ENCODE measurements around the gene ENTPD8.

Gene ENTPD8

GRCh38 chr9:137431416-137431931 lies 9.7 kb downstream of the ENTPD8 start:
- no peak for DNase-seq (ENCODE audit: low spot score)

GRCh38 chr9:137430723-137431415 lies 10.3 kb downstream of the ENTPD8 start:
- no peak for DNase-seq (ENCODE audit: low spot score)

DNA sequence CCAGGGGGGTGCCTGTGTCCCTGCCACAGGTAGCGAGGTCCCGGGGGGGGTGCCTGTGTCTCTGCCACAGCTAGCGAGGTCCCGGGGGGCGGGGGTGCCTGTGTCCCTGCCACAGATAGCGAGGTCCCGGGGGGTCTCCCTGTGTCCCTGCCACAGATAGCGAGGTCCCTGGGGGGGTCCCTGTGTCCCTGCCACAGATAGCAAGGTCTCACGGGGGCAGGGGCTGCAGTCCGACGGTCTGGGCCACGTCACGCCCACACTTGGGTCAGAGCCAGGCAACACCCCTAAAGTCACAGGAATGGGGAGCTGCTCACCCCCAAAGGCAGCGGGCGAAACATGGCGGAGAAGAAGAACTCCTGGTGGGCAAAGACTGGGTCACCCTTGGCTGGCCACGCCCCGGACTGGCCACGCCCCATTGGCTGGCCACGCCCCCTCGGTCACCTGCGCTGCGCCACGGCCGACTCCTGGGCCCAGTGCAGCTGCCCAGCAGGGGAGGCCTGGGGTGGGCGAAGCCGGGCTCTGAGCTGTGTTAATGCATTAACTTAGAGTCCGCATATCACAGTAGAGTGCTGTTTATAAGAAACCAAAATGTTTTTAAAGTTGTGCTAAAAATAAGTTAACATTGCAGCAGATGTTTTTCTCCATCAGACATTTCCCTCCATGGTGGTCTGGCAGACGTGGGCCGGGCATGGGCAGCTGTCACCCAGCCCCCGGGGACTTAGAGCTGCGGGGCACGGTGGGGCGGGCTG lies 11.0 kb downstream of the ENTPD8 start:
- DNase-seq (ENCODE audit: low spot score) = no peak

GRCh38 chr9:137429546-137429890 lies 11.6 kb downstream of the ENTPD8 start:
- no peak for DNase-seq (ENCODE audit: low spot score)

DNA sequence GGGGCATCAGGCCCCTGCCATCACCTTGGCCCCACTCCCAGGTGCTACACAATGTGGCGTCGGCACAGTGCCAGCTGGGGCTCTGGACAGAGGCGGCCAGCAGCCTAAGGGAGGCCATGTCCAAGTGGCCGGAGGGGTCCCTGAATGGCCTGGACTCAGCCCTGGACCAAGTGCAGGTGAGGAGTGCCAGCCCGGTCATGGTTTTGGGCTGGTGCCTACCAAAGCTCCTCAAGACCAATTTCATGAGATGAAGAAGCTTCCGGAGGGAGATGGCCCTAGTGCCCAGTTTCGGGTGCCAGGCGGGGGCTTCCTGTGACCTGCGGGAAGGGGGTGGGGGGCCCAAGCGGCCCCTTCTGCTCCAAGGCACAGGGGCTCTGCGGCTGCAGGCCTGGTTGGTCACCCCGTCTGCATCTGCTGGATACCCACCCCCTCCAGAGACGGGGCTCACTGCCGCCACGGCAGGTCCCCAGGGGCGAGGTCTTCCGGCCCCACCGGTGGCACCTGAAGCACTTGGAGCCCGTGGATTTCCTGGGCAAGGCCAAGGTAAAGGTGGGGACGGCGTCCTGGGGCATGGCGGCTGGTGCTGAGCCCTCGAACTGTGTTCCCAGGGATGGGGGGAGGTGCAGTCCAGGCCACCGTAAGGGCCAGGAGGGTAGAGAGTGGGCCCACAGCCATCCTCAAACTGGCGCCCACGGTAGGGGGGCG lies 12.2 kb downstream of the ENTPD8 start:
- DNase-seq (ENCODE audit: low spot score) = no peak

- no peak for DNase-seq (ENCODE audit: low spot score)
These were observed 12.9 kb downstream of the ENTPD8 start for GRCh38 chr9:137428311-137428630.

DNA sequence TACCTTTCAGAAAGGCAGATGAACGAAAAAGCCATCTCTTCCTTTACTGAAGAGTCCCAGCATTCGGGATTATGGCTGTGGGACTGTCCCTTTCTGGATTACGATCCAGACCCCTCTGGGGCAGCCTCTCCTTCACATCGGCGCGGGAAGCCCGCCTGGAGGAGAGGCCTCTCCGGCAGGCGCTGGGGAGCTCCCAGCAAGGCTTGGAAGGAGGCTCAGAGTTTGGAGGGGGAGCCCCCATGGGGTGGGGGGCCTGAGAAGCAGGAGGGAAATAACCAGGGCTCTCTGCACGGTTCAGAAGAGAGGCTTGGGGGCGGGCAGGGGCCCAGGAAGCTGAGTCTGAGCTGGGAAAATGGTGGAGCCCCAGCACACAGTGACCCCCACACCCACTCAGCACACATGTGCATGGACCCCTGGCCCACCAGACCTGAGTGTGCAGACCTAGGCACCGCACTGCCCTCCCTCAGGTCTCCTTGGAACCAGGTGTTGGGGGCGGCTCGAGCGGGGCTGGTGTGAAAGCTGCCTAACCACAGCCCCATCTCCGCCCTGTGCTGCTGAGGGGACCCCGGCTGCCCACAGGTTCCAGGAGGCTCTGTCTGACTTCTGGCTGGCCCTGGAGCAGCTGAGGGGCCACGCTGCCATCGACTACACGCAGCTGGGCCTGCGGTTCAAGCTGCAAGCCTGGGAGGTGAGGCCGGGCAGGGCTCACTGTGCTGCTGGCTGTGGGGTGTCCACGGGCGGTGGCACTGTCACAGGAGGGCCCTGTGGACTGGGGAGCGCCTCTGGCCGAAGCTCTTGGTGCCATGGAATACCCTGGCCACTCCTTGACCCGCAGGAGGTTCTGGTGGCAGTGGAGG lies 13.5 kb downstream of the ENTPD8 start:
- no peak for DNase-seq (ENCODE audit: low spot score)

GRCh38 chr9:137426018-137426681 lies 15.0 kb downstream of the ENTPD8 start:
- no peak for DNase-seq (ENCODE audit: low spot score)

GRCh38 chr9:137423514-137424291 lies 17.5 kb downstream of the ENTPD8 start:
- DNase-seq (ENCODE audit: low spot score) = no peak

- DNase-seq (ENCODE audit: low spot score) = peak; percentile 91
These were observed 18.3 kb downstream of the ENTPD8 start, which contains the start of the genes EXD3 and NOXA1 for GRCh38 chr9:137422604-137423513. Gene EXD3 (minus strand): TSS chr9:137423162. CDS start chr9:137395357, 27,805 bp downstream. Gene NOXA1 (plus strand): TSS chr9:137423393. CDS start chr9:137423530, 137 bp downstream.

GRCh38 chr9:137421838-137422603 lies 19.1 kb downstream of the ENTPD8 start:
- no peak for DNase-seq (ENCODE audit: low spot score)

GRCh38 chr9:137417161-137418021 lies 23.8 kb downstream of the ENTPD8 start:
- no peak for DNase-seq (ENCODE audit: low spot score)

DNA sequence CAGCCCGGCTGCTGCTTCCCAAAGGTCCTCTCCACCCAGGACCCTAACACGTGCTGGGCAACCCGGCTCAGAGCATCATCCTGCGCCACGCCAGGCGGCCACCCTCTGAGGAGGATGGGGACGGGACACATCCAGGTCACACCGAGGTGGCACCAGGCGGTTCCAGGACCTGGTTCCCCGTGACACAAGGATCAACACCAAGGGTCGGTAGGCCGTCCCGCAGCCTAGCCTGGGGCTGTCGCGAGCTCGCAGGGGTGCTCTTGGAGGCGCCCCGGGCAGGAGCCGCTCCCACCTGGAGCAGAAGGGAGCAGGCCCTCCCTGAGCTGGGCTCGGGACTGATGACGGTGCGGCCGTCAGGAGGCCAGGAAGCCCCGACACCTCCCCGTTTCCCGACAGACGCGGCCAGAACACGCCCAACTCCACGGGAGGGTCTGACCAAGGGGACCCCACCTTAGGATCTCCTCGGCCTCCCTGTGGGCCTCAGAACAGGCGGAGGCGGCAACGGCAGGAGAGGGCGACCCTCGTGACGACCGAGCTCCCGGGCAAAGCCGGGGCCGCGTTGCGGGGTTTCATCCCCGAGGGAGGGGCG lies 24.5 kb downstream of the ENTPD8 start:
- DNase-seq (ENCODE audit: low spot score) = no peak

GRCh38 chr9:137416006-137416562 lies 25.1 kb downstream of the ENTPD8 start:
- DNase-seq (ENCODE audit: low spot score) = no peak

GRCh38 chr9:137415451-137415850 lies 25.7 kb downstream of the ENTPD8 start:
- DNase-seq (ENCODE audit: low spot score) = no peak

- DNase-seq (ENCODE audit: low spot score) = no peak
These were observed 28.7 kb downstream of the ENTPD8 start for GRCh38 chr9:137412431-137412830.

Measured in CD4-positive, alpha-beta T cell treated with Interleukin-6 at 100 ng/mL for 8 hours (primary cell).